GM21390 (cell line): ENCODE results near the gene OGDH.

Experiments
- ATAC-seq: cut with Tn5 transposase; IDR thresholded peaks from one replicate; pipeline ENCODE4 v1.9.1; 2021; ENCODE audit not compliant: unreplicated experiment

OGDH gene

DNA sequence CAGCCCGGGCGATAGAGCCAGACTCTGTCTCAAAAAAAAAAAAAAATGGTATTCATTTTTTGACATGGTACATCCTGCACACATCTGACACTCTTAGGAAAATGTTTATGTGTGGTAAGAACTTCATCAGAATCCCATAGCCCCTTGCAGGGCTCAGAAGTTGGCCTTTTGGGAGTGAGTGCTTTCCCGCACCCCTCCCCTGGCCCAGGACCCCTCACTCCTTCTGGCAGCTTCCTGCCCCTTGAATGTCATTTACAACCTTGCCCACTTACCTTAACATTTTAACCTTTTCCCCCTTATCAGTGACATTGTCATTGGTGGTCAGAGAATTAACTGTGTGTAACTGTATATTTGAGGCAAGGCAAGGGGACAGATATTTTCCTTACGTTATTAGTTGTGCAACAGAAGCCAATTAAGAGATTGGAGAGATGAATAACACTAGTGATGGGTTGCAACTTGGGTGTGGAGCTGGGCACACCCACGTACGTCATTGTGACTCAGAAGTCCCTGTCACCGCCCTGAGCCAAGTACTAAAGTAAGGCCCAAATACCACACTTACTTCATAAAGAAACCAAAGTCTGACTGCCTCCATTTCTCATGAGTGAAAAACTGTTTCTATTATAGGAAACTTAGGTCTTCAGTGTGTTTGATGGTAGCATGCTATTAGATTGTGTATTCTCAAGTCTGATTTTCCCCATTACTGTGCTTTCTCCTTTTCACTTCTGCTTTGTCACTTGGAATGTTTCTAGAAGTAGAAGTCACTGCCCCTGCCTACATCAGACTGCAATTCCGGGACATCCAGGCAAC is 31.6 kb downstream of the OGDH start:
- peak; percentile 42 for ATAC-seq

DNA sequence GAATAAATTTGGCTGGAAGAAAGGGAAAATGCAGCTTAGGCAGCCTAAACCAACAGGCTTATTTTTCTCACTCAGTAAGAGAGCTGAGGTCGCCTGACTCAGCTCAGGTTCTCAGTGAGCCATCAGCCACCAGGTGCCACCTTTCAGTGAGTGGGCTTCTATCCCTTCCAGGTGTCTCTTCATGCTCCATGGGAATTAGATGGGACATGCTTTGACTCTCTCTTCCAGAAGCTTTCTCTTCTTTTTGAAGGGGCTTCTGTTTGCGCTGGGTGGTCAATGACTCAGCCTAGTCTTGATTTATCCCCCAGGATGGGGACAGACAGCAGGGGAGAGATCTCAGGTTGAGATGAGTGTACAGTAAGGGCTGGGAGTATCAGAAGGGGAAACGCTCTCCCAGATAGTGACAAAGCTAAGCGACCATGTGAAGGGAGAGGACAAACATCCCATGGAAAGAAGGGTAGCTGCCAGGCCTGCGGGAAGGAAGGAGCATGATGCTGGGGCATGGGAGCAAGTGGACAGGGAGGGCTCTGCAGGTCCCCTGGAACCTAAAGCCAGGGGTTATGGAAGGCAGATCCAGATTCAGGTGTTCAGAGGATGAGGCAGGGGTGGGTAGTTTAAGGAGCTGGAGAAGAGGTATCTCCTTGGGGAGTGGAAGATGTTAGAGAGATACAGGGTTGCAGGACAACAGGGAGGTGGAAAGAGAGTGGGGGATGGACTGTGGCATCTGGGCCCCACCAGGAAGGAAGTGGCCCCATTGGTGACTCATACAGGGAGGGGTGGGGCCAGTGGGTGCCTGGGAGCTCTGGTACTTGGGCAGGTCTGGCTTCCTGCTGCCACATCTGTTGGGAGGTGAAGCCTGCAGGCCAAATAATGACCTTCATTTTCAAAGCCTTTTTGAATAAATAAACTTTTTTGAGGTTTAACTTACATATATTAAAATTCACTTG is 32.5 kb downstream of the OGDH start:
- ATAC-seq, result peak; percentile 72

DNA sequence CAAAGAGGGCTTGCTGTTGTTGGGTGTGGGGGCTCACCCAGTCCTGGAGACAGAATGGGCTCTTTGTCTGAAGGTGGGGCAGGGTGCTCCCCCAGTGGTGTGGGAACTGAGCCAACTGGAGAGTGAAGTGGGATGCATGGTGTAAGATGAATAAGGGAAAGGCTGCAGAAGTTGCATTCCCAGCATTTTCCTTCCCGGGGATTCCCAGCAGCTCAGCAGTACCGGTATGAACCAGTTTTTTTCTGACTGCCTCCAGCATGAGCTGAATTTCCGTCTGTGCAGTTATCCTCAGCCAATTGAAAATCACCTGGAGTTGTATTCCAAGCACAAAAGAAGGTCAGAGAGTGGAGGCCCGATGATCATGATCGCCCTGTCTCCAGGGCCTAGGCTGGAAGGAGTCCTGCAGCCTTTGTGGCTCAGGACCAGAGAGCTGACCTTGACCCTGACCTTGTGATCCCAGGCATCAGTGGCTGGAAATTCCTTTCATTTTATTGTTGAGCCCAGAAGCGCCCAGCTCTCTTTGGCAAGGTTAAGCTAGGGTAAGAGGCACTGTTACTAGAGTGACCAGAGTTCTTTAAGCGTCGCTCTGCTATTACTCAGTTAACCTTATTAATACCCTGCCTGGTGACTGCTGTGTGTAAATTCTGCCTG is 33.4 kb downstream of the OGDH start:
- ATAC-seq, result no peak

DNA sequence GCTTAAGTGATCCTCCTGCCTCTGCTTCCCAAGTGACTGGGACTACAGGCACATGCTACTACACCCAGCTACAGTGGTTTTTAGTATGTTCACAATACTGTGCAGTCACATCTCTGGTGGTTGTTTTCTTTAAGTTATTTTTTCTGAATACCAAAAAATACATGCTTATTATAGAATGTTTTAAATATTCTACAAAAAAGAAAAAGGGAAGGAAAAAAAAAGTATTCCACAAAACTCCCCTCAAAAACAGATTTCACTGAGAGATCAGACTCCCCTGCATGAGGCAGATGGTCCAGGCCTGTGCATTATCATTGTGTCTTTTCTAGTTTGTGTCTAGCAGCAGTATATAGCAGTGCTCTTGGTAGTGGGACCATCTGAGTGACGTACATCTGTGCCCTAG is 36.8 kb downstream of the OGDH start:
- ATAC-seq, result no peak

DNA sequence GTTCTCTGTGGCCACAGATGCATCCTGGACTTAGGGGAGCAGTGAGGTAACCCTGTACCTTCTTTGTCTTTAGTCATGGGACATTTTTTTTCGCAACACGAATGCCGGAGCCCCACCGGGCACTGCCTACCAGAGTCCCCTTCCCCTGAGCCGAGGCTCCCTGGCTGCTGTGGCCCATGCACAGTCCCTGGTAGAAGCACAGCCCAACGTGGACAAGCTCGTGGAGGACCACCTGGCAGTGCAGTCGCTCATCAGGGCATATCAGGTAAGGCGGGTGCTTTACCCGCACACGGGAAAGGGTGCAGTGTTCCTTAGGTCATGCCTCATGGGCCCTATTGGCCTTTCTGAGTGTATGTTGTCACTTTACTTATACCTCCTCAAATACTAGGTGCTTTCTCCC is 38.8 kb downstream of the OGDH start:
- no peak for ATAC-seq

DNA sequence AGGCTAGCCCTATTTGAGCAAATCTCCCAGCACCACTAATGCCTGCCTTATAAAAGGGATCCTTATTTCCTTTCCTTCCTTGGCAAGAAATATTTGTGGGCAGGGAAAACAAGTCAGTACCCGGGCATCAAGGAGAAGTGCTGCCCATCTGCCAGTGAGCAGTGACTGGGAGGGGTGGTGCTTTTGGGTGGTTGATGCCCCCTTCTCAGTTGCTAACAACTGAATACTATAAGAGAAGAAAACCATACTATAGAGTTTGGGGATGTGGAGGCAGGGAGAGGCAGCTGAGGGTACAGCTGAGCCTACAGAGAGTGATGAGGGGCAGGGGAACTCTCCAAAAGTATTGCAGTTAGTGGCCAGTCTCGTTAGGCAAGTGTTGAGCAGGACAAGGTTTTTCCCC is 39.3 kb downstream of the OGDH start:
- no peak for ATAC-seq

DNA sequence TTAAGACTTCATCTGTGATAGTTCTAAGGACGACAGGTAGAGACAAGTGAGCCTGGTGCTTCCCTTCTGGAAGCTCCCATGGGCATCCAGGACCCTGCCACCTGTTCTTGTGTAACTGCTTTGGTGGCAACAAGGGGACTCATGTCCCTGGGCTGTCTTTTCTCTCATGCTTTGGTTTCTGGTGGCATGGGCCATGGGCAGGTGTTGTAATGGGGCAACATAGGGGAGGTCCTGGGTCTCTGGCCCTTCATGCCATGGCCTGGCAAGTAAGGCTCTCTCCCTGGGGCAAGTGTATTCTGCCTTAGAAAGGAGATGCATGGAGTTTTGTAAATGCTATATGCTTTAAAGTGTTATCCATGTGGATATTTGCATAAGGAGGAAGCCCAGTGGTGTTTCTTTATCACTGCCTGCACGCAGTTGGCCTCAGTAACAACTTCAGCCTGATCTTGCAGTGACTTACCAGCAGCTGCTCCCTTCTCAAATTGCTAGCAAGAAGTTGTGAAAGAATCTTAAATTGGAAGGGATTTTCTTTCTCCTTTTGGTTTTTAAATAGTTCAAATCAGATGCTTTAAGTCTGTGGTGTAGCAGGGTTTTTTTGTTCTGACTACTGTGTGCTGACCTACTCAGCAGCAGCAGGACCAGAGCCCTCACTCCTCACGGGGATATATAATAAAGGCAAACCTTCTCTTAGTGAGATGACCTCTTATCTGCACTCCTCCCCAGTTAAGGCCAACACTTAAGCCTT is 39.9 kb downstream of the OGDH start:
- ATAC-seq, result no peak

DNA sequence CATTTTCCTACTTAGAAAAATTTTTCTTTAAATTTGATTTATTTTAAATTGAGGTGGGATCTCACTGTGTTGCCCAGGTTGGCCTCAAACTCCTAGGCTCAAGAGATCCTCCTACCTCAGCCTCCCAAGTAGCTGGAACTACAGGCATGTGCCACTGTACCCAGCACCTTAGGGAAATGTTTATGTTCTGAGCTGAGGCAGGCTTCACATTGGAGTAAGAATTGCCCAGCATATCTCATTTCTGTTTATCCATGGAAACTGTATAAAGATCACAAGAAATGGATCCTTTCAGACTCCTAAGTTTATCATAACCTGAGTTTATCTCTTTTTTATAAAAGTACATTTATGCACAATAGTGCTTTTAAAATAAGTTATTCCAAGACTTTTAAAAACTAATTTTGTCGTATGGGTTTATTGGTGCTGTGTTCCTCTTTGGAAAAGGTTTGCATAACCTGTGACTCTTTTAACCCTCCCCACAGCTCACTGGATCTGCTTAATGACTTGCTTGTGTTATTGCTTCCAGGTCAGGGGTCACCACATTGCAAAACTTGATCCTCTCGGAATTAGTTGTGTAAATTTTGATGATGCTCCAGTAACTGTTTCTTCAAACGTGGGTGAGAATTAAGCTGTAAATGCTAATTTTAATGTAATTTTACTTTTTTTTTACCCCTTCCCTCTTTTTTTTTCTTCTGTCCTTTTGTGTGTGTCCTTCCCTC is 40.7 kb downstream of the OGDH start:
- ATAC-seq, result no peak

DNA sequence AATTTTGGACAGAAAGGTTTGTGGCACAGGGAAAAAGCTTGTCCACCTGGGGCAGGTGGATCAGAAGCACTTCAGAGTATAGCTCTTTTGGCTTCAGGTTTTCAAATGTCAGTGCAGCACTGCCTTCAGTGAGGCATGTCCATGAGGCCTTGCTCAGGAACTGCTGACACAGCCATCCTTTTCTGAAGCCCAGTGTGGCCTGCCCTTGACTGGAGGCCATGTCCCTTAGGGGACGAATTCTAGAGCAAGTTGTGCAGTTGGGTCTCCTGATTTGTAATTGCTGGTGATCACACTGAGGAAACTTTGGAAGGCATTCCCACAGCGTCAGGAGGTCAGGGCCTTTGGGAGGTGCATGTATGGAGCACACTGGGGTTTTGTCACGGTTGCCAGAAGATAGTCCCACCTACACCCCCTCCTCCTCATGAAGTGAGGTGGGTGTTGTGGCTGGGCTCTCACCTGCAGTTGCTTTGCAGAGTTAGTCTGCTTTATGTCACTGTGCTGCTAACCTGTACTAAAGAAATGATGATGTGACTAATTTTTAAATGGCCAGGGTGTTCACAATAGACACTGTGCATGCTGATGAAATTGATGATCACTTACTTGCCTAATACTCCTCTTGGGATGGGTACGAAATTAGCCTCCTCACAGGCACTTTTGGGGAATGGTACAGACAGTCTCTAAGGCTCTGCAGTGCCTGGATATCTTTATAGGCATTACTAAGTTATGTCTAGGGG is 41.7 kb downstream of the OGDH start:
- ATAC-seq, result no peak

DNA sequence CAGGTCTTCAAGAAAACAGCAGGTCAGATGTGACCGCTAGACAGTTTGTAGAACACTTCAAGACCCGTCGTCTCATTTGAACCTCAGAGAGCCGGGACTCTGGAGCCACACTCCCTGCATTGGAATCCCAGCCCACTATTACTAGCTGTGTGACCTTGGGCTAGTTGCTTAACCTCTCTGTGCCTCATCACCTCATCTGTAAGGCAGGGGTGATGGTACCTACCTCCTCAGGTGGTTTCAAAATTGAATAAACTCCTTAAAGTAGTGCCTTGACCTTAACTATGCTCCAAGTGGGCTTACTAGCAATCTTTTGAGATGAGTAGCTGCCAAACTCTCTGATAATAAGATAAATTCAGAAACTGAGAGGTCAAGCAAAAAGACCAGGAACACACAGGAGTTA is 43.8 kb downstream of the OGDH start:
- no peak for ATAC-seq

DNA sequence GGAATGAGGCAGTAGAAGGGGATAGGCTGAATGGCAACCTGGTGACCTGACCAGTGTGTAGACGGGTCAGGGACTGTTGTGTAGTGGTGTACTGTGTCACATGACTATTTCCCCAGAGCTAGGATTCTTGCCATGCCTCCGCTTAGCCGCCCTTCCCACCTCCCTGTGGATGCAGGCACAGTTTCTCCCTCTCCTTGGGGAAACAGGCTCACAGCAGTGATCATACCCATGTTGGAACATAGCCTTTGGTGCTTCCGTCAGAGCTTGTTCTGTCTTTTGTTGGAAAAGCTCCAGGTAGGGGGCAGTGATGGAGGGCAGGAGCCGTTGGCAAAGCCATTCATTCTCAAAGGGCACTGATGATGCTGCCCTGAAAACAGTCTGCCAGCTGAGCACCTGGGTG is 44.3 kb downstream of the OGDH start:
- no peak for ATAC-seq

DNA sequence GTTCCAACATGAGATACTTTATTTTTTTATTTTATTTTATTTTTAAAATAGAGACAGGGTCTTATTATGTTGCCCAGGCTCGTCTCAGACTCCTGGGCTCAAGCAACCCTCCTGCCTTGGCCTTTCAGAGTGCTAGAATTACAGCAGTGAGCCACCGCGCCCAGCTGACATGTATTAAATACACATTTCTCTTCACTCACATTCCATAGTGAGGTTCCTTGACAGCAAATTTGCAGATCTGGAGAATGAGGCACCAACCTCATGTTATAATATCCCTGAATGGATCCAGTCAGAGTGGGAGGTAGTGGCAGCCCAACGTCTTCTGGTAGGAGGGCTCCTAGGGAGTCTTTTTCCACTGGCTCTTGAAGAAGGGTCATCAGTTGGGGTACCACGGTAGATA is 46.1 kb downstream of the OGDH start:
- ATAC-seq, result no peak

DNA sequence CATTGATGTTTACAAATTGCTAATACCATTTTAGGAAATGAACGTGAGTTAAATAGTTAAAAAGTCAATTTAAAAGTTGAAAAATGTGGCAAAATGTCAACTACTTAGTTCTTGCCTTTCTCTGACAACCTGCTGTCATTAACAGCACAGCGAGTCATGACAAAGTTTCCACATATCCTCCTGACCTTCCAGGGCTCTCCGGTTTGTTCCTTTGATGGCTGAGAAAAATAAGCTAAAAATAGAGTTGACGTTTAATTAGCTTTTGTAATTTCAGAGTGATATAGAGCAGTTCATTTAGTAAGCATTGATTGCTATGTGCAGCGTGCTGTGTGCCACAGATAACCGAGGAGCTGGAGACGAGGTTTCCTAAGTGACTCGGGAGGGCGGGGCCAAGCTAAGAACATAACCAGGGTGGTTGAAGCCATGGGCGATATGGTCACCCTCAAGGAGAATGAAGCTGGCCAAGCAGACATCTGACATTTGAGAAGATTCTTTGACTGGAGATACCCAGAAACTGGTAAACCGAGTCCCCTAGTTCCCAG is 47.9 kb downstream of the OGDH start:
- ATAC-seq, result no peak

DNA sequence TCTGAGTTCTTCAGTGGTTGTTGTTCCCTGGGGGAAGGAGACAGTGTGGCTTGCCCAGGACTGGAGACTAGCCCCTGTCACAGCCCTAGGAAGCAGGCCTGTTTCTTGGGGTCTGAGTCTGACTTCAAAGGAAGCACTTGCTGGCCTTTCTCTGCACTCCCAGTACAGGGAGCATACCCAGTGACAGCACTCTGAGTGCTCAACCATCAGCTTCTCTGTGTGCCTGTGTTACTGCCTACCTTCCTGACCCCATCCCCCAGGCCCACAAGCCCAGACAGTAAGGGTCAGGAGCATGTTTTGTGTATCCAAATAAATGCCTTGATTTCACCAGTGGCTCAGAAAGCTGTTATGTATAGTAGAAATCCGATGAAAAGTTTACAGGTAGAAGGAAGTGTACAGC is 48.9 kb downstream of the OGDH start:
- no peak for ATAC-seq

DNA sequence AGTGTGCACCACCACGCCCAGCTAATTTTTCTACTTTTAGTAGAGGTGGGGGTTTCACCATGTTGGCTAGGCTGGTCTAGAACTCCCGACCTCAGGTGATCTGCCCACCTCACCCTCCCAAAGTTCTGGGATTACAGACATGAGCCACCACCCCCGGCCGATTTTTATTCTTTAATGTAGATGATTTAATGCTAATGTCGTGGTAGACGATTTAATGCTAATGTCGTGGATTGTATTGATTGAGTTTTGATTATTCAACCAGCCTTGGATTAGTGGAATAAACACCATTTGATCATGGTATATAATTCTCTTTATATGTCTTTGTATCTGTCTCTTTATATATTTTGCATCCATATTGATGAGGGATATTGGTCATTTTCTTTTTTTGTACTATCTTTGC is 52.6 kb downstream of the OGDH start:
- ATAC-seq, result no peak

DNA sequence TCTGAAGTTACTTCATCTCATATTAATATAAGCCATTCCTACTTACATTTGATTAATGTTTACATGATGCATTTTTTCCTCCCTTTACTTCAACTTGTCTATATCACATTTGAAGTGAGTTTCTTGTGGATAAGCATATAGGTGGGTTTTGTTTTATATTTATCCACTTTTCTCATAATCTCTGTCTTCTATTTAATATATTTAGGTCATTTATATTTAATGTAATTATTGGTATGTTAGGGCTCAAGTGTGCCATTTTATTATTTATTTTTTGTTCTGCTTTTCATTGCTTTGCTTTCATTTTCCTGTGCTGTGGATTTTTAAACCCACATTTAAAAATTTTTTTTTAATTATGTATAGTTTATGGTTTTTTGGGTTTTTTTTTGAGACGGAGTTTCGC is 54.8 kb downstream of the OGDH start:
- ATAC-seq, result no peak

DNA sequence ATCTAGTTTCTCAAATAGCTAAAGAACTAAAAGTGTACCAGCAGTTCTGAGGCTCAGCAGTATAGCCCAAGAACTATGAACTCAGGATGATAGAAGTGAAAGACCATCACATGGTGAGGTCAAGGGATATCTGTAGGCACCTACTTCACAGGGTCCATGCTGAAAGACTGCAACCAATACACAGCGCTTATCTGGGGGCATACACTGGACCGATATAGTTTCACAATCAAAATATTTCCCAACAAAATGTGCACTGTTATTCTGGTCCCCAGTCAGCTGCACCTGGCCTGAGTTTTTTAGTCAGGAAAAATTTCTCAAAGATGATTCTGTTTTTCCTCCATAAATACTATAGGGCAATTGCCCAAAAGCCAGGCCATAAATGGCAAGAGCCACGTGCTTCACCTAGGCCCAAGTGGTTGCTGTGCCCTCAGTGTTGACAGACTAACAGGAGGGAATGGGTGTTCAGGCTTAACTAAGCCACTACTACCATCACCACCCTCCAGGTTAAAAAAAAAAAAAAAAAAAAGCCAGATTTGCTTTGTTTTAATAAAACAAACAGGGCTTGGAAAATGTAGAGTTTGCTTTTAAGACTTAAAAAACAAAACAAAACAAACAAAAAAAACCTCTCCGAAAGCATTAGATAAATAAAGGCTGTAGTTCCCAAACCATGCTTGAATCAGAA is 58.5 kb downstream of the OGDH start:
- ATAC-seq, result no peak

DNA sequence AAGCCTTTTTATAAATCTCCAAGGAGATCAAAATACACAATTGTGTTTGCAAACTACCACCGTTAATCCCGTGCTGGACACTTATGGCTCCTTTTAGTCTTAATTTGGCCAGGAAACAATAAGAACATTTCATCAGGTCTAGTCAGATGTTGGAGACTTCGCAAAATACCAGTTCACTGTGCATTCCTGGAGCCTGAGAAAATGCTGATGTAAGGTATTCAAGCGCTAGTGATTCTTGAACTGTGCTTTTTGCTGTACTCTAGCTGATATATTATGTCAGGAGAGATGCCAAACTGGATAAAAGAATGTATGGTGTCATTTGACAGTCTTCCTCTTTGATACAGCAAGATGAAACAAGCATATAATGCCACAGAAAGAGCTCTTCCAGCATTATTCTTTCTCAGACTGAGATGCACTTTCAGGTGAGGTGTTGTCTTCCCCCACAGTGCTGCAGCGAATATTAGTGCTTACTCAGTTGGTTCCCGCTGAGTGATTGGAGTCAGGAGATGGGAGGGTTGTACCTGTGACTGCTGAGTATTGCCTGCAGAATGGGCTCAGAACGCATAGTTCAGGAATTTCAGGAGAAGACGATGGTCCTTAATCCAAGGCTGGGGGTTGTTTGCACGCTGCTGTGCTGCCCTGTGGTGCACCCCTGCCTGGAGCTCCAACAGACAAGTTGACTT is 59.2 kb downstream of the OGDH start:
- ATAC-seq, result no peak
